NCI-H524 (cell line): Measurements from ENCODE around the gene SPATA25.
"Not testable (repeated sequence)": the region's sequence is repeated elsewhere in the genome, so short reads cannot be mapped to it uniquely, and the experiment has no call there.

Experiments used
- DNase-seq, 2 experiments: peaks; one replicate each; lab custom pipeline; 2025; lab: John Stamatoyannopoulos, UW

SPATA25 gene

GRCh38 chr20:45917790-45918141 lies 30.3 kb upstream of the SPATA25 start:
- DNase-seq: peak; percentile 86 to 94

- no peak for DNase-seq
Observed at GRCh38 chr20:45913116-45913515, 25.7 kb upstream of the SPATA25 start.

- DNase-seq: no peak
Observed at GRCh38 chr20:45912344-45912682, 24.9 kb upstream of the SPATA25 start.

- DNase-seq: peak; percentile 61 to 63
Observed at GRCh38 chr20:45911486-45912343, 24.3 kb upstream of the SPATA25 start, which contains the start of gene PLTP. TSS of gene PLTP (minus strand) at chr20:45912155. CDS start at chr20:45911452, 703 bp downstream.

GRCh38 chr20:45910670-45911485 lies 23.5 kb upstream of the SPATA25 start:
- DNase-seq: peak in 1 of 2 experiments; percentile 61

- no peak for DNase-seq
Observed at GRCh38 chr20:45909817-45910669, 22.6 kb upstream of the SPATA25 start.

GRCh38 chr20:45909336-45909808 lies 21.9 kb upstream of the SPATA25 start:
- no peak for DNase-seq

GRCh38 chr20:45908084-45908483 lies 20.7 kb upstream of the SPATA25 start:
- DNase-seq: no peak

GRCh38 chr20:45907219-45907948 lies 20.0 kb upstream of the SPATA25 start:
- DNase-seq: no peak

- DNase-seq: no peak
Observed at GRCh38 chr20:45905505-45906079, 18.2 kb upstream of the SPATA25 start.

GRCh38 chr20:45904583-45905504 lies 17.4 kb upstream of the SPATA25 start:
- DNase-seq: no peak

- DNase-seq: no peak
Observed at GRCh38 chr20:45902199-45902701, 14.8 kb upstream of the SPATA25 start.

GRCh38 chr20:45901332-45901731 lies 13.9 kb upstream of the SPATA25 start:
- DNase-seq: not testable (repeated sequence)

GRCh38 chr20:45899046-45899835 lies 11.8 kb upstream of the SPATA25 start:
- no peak for DNase-seq

- DNase-seq: no peak
Observed at GRCh38 chr20:45898285-45898684, 10.9 kb upstream of the SPATA25 start.

GRCh38 chr20:45897692-45898091 lies 10.3 kb upstream of the SPATA25 start:
- no peak for DNase-seq

GRCh38 chr20:45897289-45897688 lies 9.9 kb upstream of the SPATA25 start:
- DNase-seq: no peak

GRCh38 chr20:45896641-45897161 lies 9.3 kb upstream of the SPATA25 start:
- no peak for DNase-seq

- DNase-seq: no peak
Observed at GRCh38 chr20:45894797-45895196, 7.4 kb upstream of the SPATA25 start.
